GM12891 (cell line): ENCODE measurements around the gene ZNF546.

Experiments used
- DNase-seq: peaks from one replicate; pipeline ENCODE4 v3.0.0; 2011; ENCODE audit warnings: low spot score; ENCODE audit not compliant: insufficient read length
- FAIRE-seq: peaks from 2 replicates; lab custom pipeline; 2011; peaks lifted over from hg19 to GRCh38; lab: Jason Lieb, UNC
- PAX5 ChIP-seq: IDR thresholded peaks from 2 replicates; pipeline ENCODE4 v1.6.1; 2011; ENCODE audit warnings: low read length, moderate library complexity, mild to moderate bottlenecking; ENCODE audit not compliant: insufficient read depth, severe bottlenecking
- POLR2A ChIP-seq: IDR thresholded peaks from 2 replicates; pipeline ENCODE4 v1.6.1; 2011; ENCODE audit warnings: low read depth, low read length, control low read depth
- POLR2AphosphoS5 ChIP-seq: IDR thresholded peaks from 2 replicates; pipeline ENCODE4 v1.6.1; 2011; ENCODE audit warnings: low read depth, low read length, control low read depth
- POU2F2 ChIP-seq: IDR thresholded peaks from 2 replicates; pipeline ENCODE4 v1.6.1; 2011; ENCODE audit warnings: low read depth, mild to moderate bottlenecking, control low read depth, low read length, moderate library complexity
- SPI1 ChIP-seq: IDR thresholded peaks from 2 replicates; pipeline ENCODE4 v1.6.1; 2011; ENCODE audit warnings: low read depth, low read length, control low read depth
- TAF1 ChIP-seq: IDR thresholded peaks from 2 replicates; pipeline ENCODE4 v1.6.1; 2011; ENCODE audit warnings: low read depth, low read length, control low read depth

ZNF546 gene

GRCh38 chr19:39986643-39987042 lies 10.2 kb upstream of the ZNF546 start:
- DNase-seq (no peak), FAIRE-seq (no peak)
- TF ChIP-seq SPI1 (no peak), POLR2AphosphoS5 (no peak), POU2F2 (no peak), POLR2A (no peak), TAF1 (no peak), PAX5 (no peak)

GRCh38 chr19:39987167-39987566 lies 9.7 kb upstream of the ZNF546 start:
- DNase-seq = no peak
- no peak for TF ChIP-seq TAF1
- TF ChIP-seq POLR2A = no peak
- no peak for TF ChIP-seq POU2F2
- no peak for TF ChIP-seq PAX5
- no peak for TF ChIP-seq POLR2AphosphoS5
- no peak for TF ChIP-seq SPI1
- FAIRE-seq = no peak

DNA sequence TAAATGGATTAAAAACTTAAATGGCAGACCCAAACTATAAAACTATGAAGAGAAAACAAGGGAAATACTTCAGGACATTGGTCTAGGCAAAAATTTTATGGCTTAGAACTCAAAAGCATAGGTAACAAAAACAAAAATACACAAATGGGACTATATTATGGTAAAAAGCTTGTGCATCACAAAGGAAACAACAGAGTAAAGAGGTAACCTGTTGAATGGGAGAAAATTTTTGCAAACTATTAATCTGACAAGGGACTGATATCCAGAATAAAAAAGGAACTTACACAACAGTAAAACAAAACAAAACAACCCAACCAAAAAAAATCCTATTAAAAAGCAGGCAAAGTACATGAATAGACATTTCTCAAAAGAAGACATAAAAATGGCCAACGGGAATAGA lies 9.3 kb upstream of the ZNF546 start:
- FAIRE-seq = no peak
- TF ChIP-seq PAX5 (no peak), POU2F2 (no peak), TAF1 (no peak), POLR2A (no peak), POLR2AphosphoS5 (no peak), SPI1 (no peak)
- no peak for DNase-seq

GRCh38 chr19:39993605-39994004 lies 3.3 kb upstream of the ZNF546 start:
- no peak for TF ChIP-seq SPI1
- no peak for TF ChIP-seq PAX5
- TF ChIP-seq POU2F2 = no peak
- TF ChIP-seq TAF1 = no peak
- no peak for TF ChIP-seq POLR2A
- no peak for TF ChIP-seq POLR2AphosphoS5
- no peak for DNase-seq
- FAIRE-seq = no peak

DNA sequence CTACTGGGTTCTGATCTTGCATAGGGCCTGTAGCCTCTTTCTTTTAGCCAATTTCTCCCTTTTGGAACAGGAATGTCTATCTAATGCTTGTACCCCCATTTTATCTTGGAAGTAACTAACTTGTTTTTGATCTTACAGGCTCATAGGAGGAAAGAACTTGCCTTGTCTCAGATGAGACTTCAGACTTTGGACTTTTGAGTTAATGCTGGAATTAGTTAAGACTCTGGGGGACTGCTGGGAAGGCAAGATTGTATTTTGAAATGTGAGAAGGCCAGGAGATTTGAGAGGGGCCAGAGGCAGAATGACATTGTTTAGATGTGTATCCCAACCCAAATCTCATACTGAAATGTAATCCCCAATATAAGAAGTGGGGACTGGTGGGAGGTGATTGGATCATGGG lies 2.5 kb upstream of the ZNF546 start:
- TF ChIP-seq SPI1 (no peak), PAX5 (no peak), POU2F2 (no peak), POLR2A (no peak), POLR2AphosphoS5 (no peak), TAF1 (no peak)
- DNase-seq (no peak), FAIRE-seq (no peak)

DNA sequence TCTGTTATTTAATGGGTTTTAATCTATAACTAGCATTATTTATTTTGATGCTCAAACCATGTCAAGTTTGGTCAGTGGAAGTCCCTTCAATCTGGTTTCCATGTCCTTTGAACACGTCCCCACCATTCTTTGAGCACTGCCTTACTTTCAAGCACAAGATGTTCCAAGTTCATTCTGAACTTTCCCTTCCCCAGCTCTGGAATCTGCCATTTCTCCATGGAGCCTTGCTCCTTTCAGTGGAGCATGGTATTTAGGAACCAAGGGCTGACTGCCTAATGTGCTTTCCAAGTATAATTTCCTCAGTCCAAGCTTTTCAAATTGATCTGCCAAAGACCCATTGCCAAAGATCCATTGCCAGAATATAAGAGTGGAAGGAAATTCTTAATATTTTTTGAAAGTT lies 1.1 kb upstream of the ZNF546 start:
- TF ChIP-seq POLR2AphosphoS5 (no peak), TAF1 (no peak), PAX5 (no peak), POLR2A (no peak), POU2F2 (no peak), SPI1 (no peak)
- FAIRE-seq (no peak), DNase-seq (no peak)

- FAIRE-seq (no peak), DNase-seq (no peak)
- no peak for TF ChIP-seq POLR2A
- no peak for TF ChIP-seq POLR2AphosphoS5
- no peak for TF ChIP-seq TAF1
- no peak for TF ChIP-seq POU2F2
- no peak for TF ChIP-seq SPI1
- no peak for TF ChIP-seq PAX5
Observed at GRCh38 chr19:39996218-39996810, 546 bp upstream of the ZNF546 start.

GRCh38 chr19:39997638-39998216 lies 867 bp downstream of the ZNF546 start:
- TF ChIP-seq POLR2AphosphoS5 (no peak), POU2F2 (no peak), TAF1 (no peak), POLR2A (no peak), SPI1 (no peak), PAX5 (no peak)
- FAIRE-seq (peak; percentile 56), DNase-seq (no peak)

DNA sequence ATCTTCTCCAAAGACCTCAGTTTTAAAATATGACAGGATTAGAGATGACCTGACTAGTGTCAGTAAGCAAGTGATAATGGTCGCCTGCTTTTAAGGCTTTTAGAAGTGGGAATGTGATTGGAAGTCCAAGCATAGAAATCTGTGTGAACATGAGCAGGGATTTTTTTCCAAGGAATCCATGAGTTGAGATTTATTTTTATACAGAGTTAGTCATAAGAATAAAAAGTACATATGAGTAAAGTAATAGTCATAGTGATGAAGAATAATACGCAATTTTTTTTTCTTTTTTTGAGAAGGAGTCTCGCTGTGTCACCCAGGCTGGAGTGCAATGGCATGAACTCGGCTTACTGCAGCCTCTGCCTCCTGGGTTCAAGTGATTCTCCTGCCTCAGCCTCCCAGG lies 1.6 kb downstream of the ZNF546 start:
- no peak for FAIRE-seq
- no peak for DNase-seq
- no peak for TF ChIP-seq POLR2AphosphoS5
- no peak for TF ChIP-seq POU2F2
- TF ChIP-seq SPI1 = no peak
- no peak for TF ChIP-seq POLR2A
- no peak for TF ChIP-seq TAF1
- TF ChIP-seq PAX5 = no peak

GRCh38 chr19:40005691-40006272 lies 8.9 kb downstream of the ZNF546 start:
- FAIRE-seq (no peak), DNase-seq (no peak)
- TF ChIP-seq POLR2A (no peak), PAX5 (no peak), SPI1 (no peak), TAF1 (no peak), POLR2AphosphoS5 (no peak), POU2F2 (no peak)
